Keratinocyte (primary cell): Measurements from ENCODE around the gene ITPKB. TPM values are rescaled to one million over a fixed set of nuclear protein-coding genes. Genes with fewer than 3 reads are reported as not detected.

ENCODE experiments used
- DNase-seq: peaks from one replicate; pipeline ENCODE4 v3.0.0-alpha.2; 2011; ENCODE audit warnings: low read depth, missing footprints, low spot score
- FAIRE-seq: peaks from 2 replicates; lab custom pipeline; 2011; peaks lifted over from hg19 to GRCh38; lab: Jason Lieb, UNC
- H2AFZ ChIP-seq: 2 replicates; pipeline ENCODE4 v1.6.0; 2012; ENCODE audit warnings: low read length, control low read depth, inconsistent platforms; ENCODE audit not compliant: control insufficient read depth
- H3K27ac ChIP-seq: 2 replicates; pipeline ENCODE4 v1.5.1; 2011; ENCODE audit warnings: low read length; ENCODE audit not compliant: control insufficient read depth, insufficient read depth
- H3K27me3 ChIP-seq: 3 replicates; pipeline ENCODE4 v1.6.0; 2011; ENCODE audit warnings: low read length; ENCODE audit not compliant: control insufficient read depth, insufficient read depth; ENCODE audit errors: extremely low read depth
- H3K36me3 ChIP-seq, 2 experiments: 2 replicates in 1 of 2; 3 replicates in 1 of 2; pipeline ENCODE4 v1.5.1; 2011; ENCODE audit warnings: low read length in 2 of 2, mild to moderate bottlenecking in 1 of 2; ENCODE audit not compliant: control insufficient read depth in 2 of 2, insufficient read depth in 2 of 2; ENCODE audit errors: extremely low read depth in 1 of 2
- H3K4me1 ChIP-seq: 3 replicates; pipeline ENCODE4 v1.5.1; 2011; ENCODE audit warnings: low read length; ENCODE audit not compliant: control insufficient read depth, insufficient read depth; ENCODE audit errors: extremely low read depth
- H3K4me2 ChIP-seq: 3 replicates; pipeline ENCODE4 v1.6.0; 2011; ENCODE audit warnings: low read depth, low read length; ENCODE audit not compliant: control insufficient read depth, insufficient read depth; ENCODE audit errors: extremely low read depth
- H3K4me3 ChIP-seq, 3 experiments: fragments of 200-600 bp in 1 of 3; sonication (generic) in 1 of 3; 2 replicates in 2 of 3; 3 replicates in 1 of 3; pipeline ENCODE4 v1.5.1; 2011 to 2016; ENCODE audit warnings: low read length in 3 of 3, mild to moderate bottlenecking in 3 of 3, control low read depth in 2 of 3, inconsistent platforms in 1 of 3, low read depth in 1 of 3, mixed read lengths in 1 of 3, mixed run types in 1 of 3, moderate library complexity in 1 of 3; ENCODE audit not compliant: control insufficient read depth in 2 of 3, insufficient read depth in 2 of 3; ENCODE audit errors: extremely low read depth in 1 of 3
- H3K79me2 ChIP-seq: 2 replicates; pipeline ENCODE4 v1.6.0; 2012; ENCODE audit warnings: low read length; ENCODE audit not compliant: control insufficient read depth, insufficient read depth
- H3K9ac ChIP-seq: 3 replicates; pipeline ENCODE4 v1.6.0; 2011; ENCODE audit warnings: low read length; ENCODE audit not compliant: control insufficient read depth, insufficient read depth; ENCODE audit errors: extremely low read depth
- H3K9me1 ChIP-seq: 3 replicates; pipeline ENCODE4 v1.6.0; 2011; ENCODE audit warnings: low read length; ENCODE audit not compliant: control insufficient read depth, insufficient read depth; ENCODE audit errors: extremely low read depth
- H3K9me3 ChIP-seq: 2 replicates; pipeline ENCODE4 v1.5.1; 2012; ENCODE audit warnings: low read depth, low read length; ENCODE audit not compliant: control insufficient read depth
- H4K20me1 ChIP-seq: 3 replicates; pipeline ENCODE4 v1.6.0; 2011; ENCODE audit warnings: low read length; ENCODE audit not compliant: control insufficient read depth, insufficient read depth; ENCODE audit errors: extremely low read depth
- EZH2 ChIP-seq: IDR thresholded peaks from one replicate; pipeline ENCODE4 v1.6.1; 2012; ENCODE audit warnings: inconsistent platforms, mild to moderate bottlenecking, low read length, moderate library complexity
- dilution Hi-C: fragments of 300-500 bp; cut with MboI; formaldehyde crosslinking; loops from one replicate; pipeline ENCODE4 v1.7.0; 2020; ENCODE audit warnings: low sequenced_read_pairs; ENCODE audit not compliant: extremely low pct_ligation_motif_present
- polyA plus RNA-seq, 5 experiments: library from polyadenylated mRNA; depleted of rRNA in 3 of 5; stranded (reverse) in 3 of 5; stranded (forward) in 1 of 5; unstranded in 1 of 5; fragments of >200 nt; gene quantifications; 1 replicate in 1 of 5; 2 replicates in 3 of 5; 3 replicates in 1 of 5; pipeline versions ENCODE4 v1.2.1 to v1.2.3, GENCODE V29; 2011 to 2012; ENCODE audit warnings: missing spikeins in 2 of 5, low read depth in 1 of 5, low replicate concordance in 1 of 5
- TF ChIP-seq, protein P1 (sequence below), 3 experiments: IDR thresholded peaks in 1 of 3; conservative IDR thresholded peaks in 1 of 3; optimal IDR thresholded peaks in 1 of 3; 2 replicates in 2 of 3; 3 replicates in 1 of 3; pipeline versions ENCODE3 to v1.5.1; 2011; ENCODE audit warnings: low read length in 3 of 3, mild to moderate bottlenecking in 3 of 3, moderate library complexity in 2 of 3, control low read depth in 1 of 3, inconsistent platforms in 1 of 3; ENCODE audit not compliant: insufficient read depth in 2 of 3; ENCODE audit errors: extremely low read depth in 1 of 3

The ITPKB gene
- polyA plus RNA-seq, 1 donor (not counting 4 experiments of a cell fraction or from before 2014, with no cell fraction given): 3.2 TPM

DNA sequence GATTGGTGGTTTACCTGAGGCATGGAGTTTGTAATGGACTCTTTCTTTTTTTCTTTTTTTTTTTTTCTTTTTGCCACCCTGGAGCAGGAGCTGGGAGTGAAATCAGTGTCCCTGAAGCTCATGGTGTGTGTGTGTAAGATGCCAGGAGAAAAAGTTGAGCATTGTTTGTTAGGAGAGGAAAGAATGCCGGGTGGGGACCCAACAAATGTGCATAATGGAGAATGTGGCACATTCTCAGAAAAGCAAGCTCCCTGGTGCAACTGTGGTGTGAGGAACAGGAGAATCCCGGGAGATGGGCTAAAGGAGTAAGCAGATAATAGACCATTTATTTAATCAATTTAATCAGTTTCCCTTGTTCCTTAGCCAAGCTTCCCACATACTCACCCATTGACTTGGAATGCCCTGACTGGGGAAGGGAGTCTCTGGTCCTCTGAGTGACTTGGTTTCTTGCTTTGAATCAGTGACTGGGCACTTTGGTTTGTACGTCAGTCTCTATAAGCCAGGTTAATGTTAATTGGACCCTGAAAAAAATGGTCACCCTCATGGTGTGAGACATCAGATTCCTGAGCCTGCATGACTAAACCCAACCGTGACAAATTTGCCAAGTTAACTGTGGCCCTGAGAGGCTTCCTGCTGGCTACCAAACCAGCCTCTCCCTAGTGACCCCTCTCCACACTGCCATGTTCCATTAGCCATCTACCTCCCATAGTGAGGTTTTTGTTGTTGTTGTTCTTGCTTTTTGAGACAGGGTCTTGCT is 43.9 kb upstream of the ITPKB start:
- H3K36me3 ChIP-seq: no peaks in the 10 kb centered on the region
- H4K20me1 ChIP-seq: no peaks in the 10 kb centered on the region
- H3K9me3 ChIP-seq: no peaks in the 10 kb centered on the region
- H3K9me1 ChIP-seq: no peaks in the 10 kb centered on the region
- H2AFZ ChIP-seq: no peak overlapping the region
- DNase-seq: no peak
- H3K4me3 ChIP-seq: no peak overlapping the region
- no peak overlapping the region for H3K9ac ChIP-seq
- FAIRE-seq: no peak
- H3K27me3 ChIP-seq: no peaks in the 10 kb centered on the region
- no peak overlapping the region for H3K27ac ChIP-seq
- no peak overlapping the region for H3K4me2 ChIP-seq
- no peaks in the 10 kb centered on the region for H3K79me2 ChIP-seq
- dilution Hi-C loops: no loop called here
- peaks cover 8% of the 10 kb centered on the region for H3K4me1 ChIP-seq
- TF ChIP-seq, protein P1, sequence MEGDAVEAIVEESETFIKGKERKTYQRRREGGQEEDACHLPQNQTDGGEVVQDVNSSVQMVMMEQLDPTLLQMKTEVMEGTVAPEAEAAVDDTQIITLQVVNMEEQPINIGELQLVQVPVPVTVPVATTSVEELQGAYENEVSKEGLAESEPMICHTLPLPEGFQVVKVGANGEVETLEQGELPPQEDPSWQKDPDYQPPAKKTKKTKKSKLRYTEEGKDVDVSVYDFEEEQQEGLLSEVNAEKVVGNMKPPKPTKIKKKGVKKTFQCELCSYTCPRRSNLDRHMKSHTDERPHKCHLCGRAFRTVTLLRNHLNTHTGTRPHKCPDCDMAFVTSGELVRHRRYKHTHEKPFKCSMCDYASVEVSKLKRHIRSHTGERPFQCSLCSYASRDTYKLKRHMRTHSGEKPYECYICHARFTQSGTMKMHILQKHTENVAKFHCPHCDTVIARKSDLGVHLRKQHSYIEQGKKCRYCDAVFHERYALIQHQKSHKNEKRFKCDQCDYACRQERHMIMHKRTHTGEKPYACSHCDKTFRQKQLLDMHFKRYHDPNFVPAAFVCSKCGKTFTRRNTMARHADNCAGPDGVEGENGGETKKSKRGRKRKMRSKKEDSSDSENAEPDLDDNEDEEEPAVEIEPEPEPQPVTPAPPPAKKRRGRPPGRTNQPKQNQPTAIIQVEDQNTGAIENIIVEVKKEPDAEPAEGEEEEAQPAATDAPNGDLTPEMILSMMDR (optimal IDR thresholded peaks at IDR 0.05 in 1 of 3, IDR thresholded peaks at IDR 0.05 in 1 of 3, conservative IDR thresholded peaks at IDR 0.05 in 1 of 3; ENCODE audit: extremely low read depth in 1 of 3, insufficient read depth in 2 of 3, low read length in 3 of 3): no peak
- TF ChIP-seq EZH2: no peak

DNA sequence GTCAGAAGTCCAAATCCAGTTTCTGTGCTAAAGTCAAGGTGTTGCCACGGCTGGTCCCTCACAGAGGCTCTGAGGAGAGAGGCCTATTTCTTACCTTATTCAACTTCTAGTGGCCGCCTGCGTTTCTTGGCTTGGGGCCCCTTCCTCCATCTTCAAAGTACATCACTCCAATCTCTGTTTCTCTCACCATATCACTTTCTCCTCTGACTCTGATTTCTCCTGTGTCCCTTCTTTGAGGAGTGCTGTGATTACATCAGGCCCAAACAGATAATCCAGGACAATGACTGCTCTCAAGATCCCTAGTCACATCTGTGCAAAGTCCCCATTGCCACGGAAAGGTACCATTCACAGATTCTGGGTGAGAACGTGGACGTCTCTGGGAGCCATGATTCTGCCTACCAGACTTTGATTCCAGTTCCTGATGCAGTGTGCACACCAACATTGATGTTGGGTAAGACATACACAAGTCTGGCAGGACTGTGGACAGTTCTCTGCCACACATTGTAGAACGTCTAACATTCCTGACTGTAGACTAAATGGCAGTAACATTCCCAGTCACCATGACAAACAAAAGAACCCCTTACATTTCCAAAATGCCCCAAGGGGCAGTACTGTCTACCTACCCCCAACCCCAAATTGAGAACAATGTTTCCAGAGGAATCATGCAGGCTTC is 43.0 kb upstream of the ITPKB start:
- Histone ChIP-seq H4K20me1 (no peaks in the 10 kb centered on the region), H3K9me1 (no peaks in the 10 kb centered on the region), H3K4me3 (no peak overlapping the region), H3K27me3 (no peaks in the 10 kb centered on the region), H3K9me3 (no peaks in the 10 kb centered on the region), H3K4me1 (peaks cover 8% of the 10 kb centered on the region), H3K79me2 (no peaks in the 10 kb centered on the region), H3K9ac (no peak overlapping the region), H3K4me2 (no peak overlapping the region), H2AFZ (no peak overlapping the region), H3K36me3 (no peaks in the 10 kb centered on the region), H3K27ac (no peak overlapping the region)
- TF ChIP-seq, protein P1 (optimal IDR thresholded peaks at IDR 0.05 in 1 of 3, IDR thresholded peaks at IDR 0.05 in 1 of 3, conservative IDR thresholded peaks at IDR 0.05 in 1 of 3; ENCODE audit: extremely low read depth in 1 of 3, insufficient read depth in 2 of 3, low read length in 3 of 3): no peak
- TF ChIP-seq EZH2: no peak
- FAIRE-seq (no peak), DNase-seq (no peak)
- dilution Hi-C loops: no loop called here
